ENCODE measurements around the gene STXBP5. TPM values are rescaled to one million over a fixed set of nuclear protein-coding genes. Genes with fewer than 3 reads are reported as not detected.
A peak's percentile ranks its signal among the peaks of the same experiment; 100 is the strongest.

The STXBP5 gene
- total RNA-seq, 2 experiments from 2014 or later: 9.4 to 9.5 TPM

DNA sequence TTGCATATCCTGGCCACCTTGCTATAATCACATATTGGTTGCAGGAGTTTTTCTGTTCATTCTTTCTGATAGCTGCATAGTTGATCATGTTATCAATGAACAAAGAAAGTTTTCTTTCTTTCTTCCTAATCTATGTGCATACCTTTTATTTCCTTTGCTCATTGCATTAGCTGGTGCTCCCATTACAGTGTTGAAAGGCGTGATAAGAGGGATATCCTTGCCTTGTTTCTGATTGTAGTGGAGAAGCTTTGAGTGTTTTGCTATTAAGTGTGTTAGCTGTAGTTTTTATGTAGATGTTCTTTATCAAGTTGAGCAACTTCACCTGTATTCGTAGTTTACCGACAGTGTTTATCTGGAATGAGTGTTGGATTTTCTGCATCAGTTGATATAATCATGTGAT lies 14.6 kb downstream of the STXBP5 start:
- H3K4me1 Mint-ChIP-seq (ENCODE audit: low read depth): peaks cover 36% of the 10 kb centered on the region
- H3K36me3 Mint-ChIP-seq (ENCODE audit: low read depth): peaks cover 24% of the 10 kb centered on the region
- H3K4me3 Mint-ChIP-seq: no peak overlapping the region
- intact Hi-C loops (cut with micrococcal nuclease): no loop called here
- no peak for DNase-seq
- no peaks in the 10 kb centered on the region for H3K9me3 Mint-ChIP-seq
- no peaks in the 10 kb centered on the region for H3K27me3 Mint-ChIP-seq (ENCODE audit: low read depth)
- H3K27ac Mint-ChIP-seq: no peak overlapping the region
- CTCF ChIA-PET: no interaction called here

DNA sequence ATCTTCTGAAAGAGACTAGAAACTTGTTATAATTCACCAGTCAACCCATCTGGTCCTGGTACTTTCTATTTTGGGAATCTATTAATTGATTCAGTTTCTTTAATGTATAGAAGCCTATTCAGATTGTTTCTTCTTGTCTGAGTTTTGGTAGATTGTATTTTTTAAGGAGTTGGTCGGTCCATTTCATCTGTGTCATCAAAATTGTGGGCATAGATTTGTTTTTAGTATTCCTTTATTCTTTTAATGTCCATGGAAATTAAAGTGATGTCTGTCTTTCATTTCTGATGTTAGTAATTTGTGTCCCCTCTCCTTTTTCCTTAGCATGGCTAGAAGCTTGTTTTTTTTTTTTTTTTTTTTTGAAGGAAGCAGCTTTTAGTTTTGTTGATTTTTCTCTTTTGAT lies 15.2 kb downstream of the STXBP5 start:
- Mint-ChIP-seq H3K4me3 (no peak overlapping the region), H3K4me1 (ENCODE audit: low read depth) (peaks cover 36% of the 10 kb centered on the region), H3K36me3 (ENCODE audit: low read depth) (peaks cover 28% of the 10 kb centered on the region), H3K9me3 (no peaks in the 10 kb centered on the region), H3K27ac (peak overlapping the region; percentile 15), H3K27me3 (ENCODE audit: low read depth) (no peaks in the 10 kb centered on the region)
- intact Hi-C loops (cut with micrococcal nuclease): no loop called here
- CTCF ChIA-PET: interaction anchor here (0.6 kb wide), 1 partner anchor 41 kb away, joined by 3 read pairs; no protein-coding TSS in a partner anchor
- DNase-seq: no peak

DNA sequence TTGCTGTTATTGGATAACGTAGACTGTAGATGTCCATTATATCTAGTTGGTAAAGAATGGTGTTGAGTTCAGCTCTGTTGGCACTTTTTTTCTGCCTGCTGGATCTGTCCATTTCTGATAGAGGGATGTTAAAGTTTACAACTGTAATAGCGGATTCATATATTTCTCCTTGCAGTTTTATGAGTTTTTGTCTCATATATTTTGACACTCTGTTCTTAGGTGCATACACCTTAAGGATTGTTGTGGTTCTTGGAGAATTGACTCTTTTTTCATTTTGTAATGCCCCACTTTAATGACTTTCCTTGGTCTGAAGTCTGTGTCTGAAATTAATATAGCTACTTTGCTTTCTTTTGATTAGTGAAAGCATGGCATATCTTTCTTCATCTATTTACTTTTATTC lies 16.1 kb downstream of the STXBP5 start:
- DNase-seq: no peak
- Mint-ChIP-seq H3K4me1 (ENCODE audit: low read depth) (peaks cover 36% of the 10 kb centered on the region), H3K27me3 (ENCODE audit: low read depth) (no peaks in the 10 kb centered on the region), H3K27ac (no peak overlapping the region), H3K4me3 (no peak overlapping the region), H3K36me3 (ENCODE audit: low read depth) (peaks cover 29% of the 10 kb centered on the region), H3K9me3 (no peaks in the 10 kb centered on the region)
- CTCF ChIA-PET: no interaction called here
- intact Hi-C loops (cut with micrococcal nuclease): no loop called here

DNA sequence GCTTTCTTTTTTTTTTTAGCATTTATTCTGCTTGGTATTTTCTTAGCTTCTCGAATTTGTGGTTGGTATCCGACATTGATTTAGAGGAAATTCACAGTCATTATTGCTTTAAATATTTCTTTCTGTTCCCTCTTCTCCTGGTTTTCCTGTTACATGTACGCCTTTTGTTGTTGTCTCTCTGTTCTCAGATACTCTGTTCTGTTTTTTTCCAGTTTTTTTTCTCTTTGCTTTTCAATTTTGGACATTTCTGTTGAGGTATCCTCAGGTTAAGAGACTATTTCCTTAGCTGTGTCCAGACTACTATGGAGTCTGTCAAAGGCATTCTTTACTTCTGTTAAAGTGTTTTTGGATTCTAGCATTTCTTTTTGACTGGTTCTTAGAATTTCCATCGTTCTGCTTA lies 17.5 kb downstream of the STXBP5 start:
- Mint-ChIP-seq H3K27ac (no peak overlapping the region), H3K9me3 (no peaks in the 10 kb centered on the region), H3K4me1 (ENCODE audit: low read depth) (peaks cover 38% of the 10 kb centered on the region), H3K36me3 (ENCODE audit: low read depth) (peaks cover 32% of the 10 kb centered on the region), H3K4me3 (no peak overlapping the region), H3K27me3 (ENCODE audit: low read depth) (no peaks in the 10 kb centered on the region)
- CTCF ChIA-PET: no interaction called here
- DNase-seq: no peak
- intact Hi-C loops (cut with micrococcal nuclease): no loop called here

DNA sequence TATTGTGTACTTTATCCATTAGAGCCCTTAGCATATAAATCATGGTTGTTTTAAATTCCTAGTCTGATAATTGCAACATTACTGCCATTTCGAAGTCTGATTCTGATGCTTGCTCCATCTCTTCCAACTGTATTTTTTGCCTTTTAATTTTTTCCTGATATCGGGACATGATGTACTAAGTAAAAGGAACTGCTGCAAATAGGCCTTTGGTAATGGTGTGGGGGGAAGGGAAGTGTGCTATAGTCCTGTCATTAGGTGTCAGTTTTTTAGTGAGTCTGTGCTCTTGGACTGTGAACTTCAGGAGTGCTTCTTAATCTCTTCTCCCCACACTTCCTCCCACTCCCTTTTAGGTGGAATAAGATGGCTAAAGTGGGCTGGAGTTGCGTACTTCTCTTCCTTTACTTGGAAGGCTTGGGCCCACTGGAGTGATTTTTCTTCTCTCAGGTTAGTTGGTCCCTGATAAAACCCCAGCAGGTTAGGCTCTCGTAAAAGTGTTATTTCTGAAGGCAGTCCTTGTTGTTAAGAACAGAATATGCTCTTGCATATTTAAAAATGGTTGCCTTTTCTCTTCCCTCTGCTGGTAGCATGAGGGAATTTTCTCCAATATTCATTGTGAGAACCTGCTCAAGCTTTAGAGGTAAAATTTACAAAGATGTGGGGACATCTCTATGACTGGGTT lies 18.1 kb downstream of the STXBP5 start:
- intact Hi-C loops (cut with micrococcal nuclease): no loop called here
- no peak for DNase-seq
- Mint-ChIP-seq H3K4me1 (ENCODE audit: low read depth) (peaks cover 43% of the 10 kb centered on the region), H3K4me3 (no peak overlapping the region), H3K9me3 (no peaks in the 10 kb centered on the region), H3K36me3 (ENCODE audit: low read depth) (peaks cover 32% of the 10 kb centered on the region), H3K27me3 (ENCODE audit: low read depth) (no peaks in the 10 kb centered on the region), H3K27ac (no peak overlapping the region)
- CTCF ChIA-PET: no interaction called here

DNA sequence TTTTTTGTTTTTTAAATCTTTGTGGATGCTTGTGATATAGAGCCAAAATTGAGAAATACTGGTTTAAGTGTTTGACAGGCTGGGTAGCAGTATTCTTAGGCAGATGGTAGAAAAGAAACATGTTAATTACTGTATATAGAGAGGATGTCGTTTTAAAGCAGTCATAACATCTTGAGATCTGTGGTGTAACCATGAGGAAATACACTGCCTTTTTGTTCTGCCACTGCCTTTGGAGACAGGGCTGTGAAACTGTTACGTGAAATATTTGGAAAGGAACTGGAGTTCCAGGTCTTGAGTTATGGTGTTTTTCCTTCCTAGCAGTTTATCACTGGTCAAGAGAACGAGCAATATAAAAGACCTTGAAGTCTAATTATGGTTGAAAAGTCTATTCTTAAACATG lies 19.5 kb downstream of the STXBP5 start:
- no peak for DNase-seq
- Mint-ChIP-seq H3K4me3 (no peak overlapping the region), H3K27me3 (ENCODE audit: low read depth) (no peaks in the 10 kb centered on the region), H3K9me3 (no peaks in the 10 kb centered on the region), H3K27ac (no peak overlapping the region), H3K4me1 (ENCODE audit: low read depth) (peaks cover 52% of the 10 kb centered on the region), H3K36me3 (ENCODE audit: low read depth) (peaks cover 29% of the 10 kb centered on the region)
- CTCF ChIA-PET: no interaction called here
- intact Hi-C loops (cut with micrococcal nuclease): no loop called here

DNA sequence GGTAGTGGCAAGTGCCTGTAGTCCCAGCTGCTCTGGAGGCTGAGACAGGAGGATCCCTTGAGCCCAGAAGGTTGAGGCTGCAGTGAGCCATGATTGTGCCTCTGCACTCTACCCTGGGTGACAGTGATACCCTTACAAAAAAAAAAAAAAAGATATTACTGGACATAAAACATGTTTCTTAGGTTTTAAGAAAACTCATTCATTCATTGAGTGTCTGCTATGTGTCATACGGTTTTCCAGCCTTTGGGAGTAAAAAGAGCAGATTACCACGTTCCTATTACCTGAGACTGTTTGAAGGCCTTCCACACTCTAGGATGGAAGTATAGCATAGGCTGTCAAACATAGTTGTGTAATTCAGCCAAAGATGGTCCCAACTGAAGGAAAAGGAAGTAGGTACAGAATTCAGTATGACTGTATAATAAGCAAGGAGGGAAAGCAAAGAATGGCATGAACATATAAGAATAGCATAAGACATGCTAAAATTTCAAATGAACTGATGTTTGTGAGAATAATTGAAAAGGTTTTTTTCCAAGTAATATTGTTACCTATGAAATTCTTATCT lies 22.0 kb downstream of the STXBP5 start:
- CTCF ChIA-PET: no interaction called here
- H3K9me3 Mint-ChIP-seq: no peaks in the 10 kb centered on the region
- peaks cover 29% of the 10 kb centered on the region for H3K36me3 Mint-ChIP-seq (ENCODE audit: low read depth)
- intact Hi-C loops (cut with micrococcal nuclease): no loop called here
- H3K4me1 Mint-ChIP-seq (ENCODE audit: low read depth): peaks cover 33% of the 10 kb centered on the region
- no peak overlapping the region for H3K27ac Mint-ChIP-seq
- no peak for DNase-seq
- no peaks in the 10 kb centered on the region for H3K27me3 Mint-ChIP-seq (ENCODE audit: low read depth)
- H3K4me3 Mint-ChIP-seq: no peak overlapping the region

DNA sequence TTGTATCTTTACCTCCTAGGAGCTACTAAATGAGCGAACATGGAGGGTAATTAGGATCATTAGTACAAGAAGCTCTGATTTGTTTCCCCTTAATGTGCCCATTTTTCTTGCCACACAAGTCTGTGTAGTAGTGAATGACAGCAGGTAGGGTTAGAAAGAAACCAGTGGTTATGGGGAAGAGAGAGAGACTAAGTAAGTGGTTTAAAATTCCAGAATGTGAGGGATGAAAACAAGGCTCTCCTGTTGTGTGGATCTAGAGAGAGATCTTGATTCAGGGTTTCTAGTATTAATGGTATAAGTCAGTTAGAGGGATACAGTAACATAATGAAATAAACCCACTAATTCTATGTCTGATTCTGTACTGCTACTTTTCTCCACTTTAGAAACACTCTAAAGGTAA lies 22.7 kb downstream of the STXBP5 start:
- H3K4me3 Mint-ChIP-seq: no peak overlapping the region
- DNase-seq: no peak
- CTCF ChIA-PET: no interaction called here
- H3K36me3 Mint-ChIP-seq (ENCODE audit: low read depth): peaks cover 25% of the 10 kb centered on the region
- intact Hi-C loops (cut with micrococcal nuclease): no loop called here
- H3K9me3 Mint-ChIP-seq: no peaks in the 10 kb centered on the region
- H3K27me3 Mint-ChIP-seq (ENCODE audit: low read depth): no peaks in the 10 kb centered on the region
- no peak overlapping the region for H3K27ac Mint-ChIP-seq
- peaks cover 28% of the 10 kb centered on the region for H3K4me1 Mint-ChIP-seq (ENCODE audit: low read depth)

DNA sequence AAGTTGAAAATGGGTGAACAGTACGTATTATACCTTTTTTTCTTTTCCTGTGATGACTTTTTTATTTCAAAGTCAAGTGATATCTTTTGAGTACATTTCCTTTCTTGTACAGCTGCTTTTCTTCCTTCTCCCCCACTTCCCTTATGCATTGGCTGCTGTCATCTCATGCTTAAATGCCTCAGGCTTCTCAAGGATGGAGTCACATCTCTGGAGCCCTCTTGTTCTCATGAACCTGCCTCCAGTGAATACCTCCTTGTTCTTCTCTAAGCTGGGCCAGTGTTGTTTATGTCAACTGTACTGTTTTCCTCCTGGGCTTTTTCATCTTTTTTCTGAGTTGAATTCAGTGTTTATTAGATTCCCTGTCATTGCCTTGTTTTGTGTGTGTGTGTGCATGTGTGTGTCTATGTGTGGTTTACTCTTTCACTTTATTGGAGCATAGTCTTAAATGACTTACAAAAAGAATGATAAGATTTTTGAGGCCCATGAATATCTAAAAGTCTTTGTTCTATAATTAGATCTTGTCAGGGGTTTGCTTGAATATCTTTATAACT lies 23.6 kb downstream of the STXBP5 start:
- peak; percentile 12 for DNase-seq
- H3K36me3 Mint-ChIP-seq (ENCODE audit: low read depth): peaks cover 22% of the 10 kb centered on the region
- CTCF ChIA-PET: no interaction called here
- H3K27me3 Mint-ChIP-seq (ENCODE audit: low read depth): no peaks in the 10 kb centered on the region
- H3K9me3 Mint-ChIP-seq: no peaks in the 10 kb centered on the region
- H3K4me3 Mint-ChIP-seq: no peak overlapping the region
- peaks cover 21% of the 10 kb centered on the region for H3K4me1 Mint-ChIP-seq (ENCODE audit: low read depth)
- H3K27ac Mint-ChIP-seq: no peak overlapping the region
- intact Hi-C loops (cut with micrococcal nuclease): no loop called here

DNA sequence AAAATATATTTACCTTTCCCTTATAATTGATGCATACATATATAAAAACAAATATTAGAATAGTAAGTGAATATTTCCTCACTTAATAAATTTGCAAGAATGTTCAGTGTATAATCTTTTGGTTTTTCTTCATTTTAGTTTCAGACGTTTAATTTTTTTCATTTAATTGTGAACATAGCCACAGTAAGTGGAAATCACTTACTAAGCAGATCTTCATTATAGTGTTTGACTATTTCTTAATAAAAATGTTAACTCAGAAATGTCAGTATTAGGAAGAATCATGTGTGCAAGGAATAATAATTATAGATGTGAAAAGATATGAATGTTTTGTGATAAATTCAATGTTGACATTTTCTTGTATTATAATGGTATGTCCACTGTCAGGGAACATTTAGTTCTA lies 27.4 kb downstream of the STXBP5 start:
- Mint-ChIP-seq H3K27me3 (ENCODE audit: low read depth) (no peaks in the 10 kb centered on the region), H3K4me3 (no peak overlapping the region), H3K4me1 (ENCODE audit: low read depth) (peaks cover 18% of the 10 kb centered on the region), H3K27ac (no peak overlapping the region), H3K36me3 (ENCODE audit: low read depth) (peaks cover 14% of the 10 kb centered on the region), H3K9me3 (no peaks in the 10 kb centered on the region)
- intact Hi-C loops (cut with micrococcal nuclease): no loop called here
- DNase-seq: no peak
- CTCF ChIA-PET: no interaction called here

DNA sequence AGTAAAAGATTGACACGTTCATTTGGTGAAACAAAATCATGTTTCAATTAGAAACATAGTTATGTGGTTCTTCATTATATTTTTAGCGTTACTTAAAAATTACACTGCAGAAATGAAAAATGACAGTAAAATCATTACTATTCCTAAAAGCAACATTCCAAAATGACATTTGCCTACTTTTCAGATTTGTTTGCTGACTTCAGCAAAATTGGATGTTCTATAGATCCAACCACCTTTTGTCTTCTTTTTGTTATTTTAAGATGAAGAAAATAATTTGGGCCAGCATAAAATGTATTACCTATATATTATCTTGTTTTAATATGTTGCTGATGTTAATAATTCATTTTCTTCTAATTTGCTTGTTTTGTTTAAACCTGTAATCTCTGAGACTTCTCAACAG lies 30.5 kb downstream of the STXBP5 start:
- intact Hi-C loops (cut with micrococcal nuclease): no loop called here
- Mint-ChIP-seq H3K4me3 (no peak overlapping the region), H3K36me3 (ENCODE audit: low read depth) (peaks cover 32% of the 10 kb centered on the region), H3K27ac (no peak overlapping the region), H3K27me3 (ENCODE audit: low read depth) (no peaks in the 10 kb centered on the region), H3K4me1 (ENCODE audit: low read depth) (peaks cover 4% of the 10 kb centered on the region), H3K9me3 (no peaks in the 10 kb centered on the region)
- DNase-seq: no peak
- CTCF ChIA-PET: no interaction called here

DNA sequence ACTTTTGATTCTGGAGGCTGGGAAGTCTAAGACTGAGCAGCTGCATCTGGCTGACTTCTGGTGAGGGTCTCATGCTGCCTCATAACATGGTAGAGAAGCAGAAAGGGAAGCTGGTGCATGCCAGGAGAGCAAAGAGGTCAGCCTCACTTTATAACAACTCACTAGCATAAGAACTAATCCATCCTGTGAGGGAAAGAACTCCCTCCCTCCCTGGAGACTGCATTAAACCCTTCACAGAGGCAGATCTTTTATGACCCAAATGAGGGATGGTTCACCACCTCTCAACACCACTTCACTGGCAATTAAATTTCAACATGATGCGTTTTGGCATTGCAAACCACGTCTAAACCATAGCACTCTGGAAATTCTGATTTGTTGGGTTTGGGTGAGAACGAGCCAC lies 33.9 kb downstream of the STXBP5 start:
- Mint-ChIP-seq H3K4me1 (ENCODE audit: low read depth) (peaks cover 4% of the 10 kb centered on the region), H3K36me3 (ENCODE audit: low read depth) (peaks cover 37% of the 10 kb centered on the region), H3K27me3 (ENCODE audit: low read depth) (no peaks in the 10 kb centered on the region), H3K9me3 (no peaks in the 10 kb centered on the region), H3K4me3 (no peak overlapping the region), H3K27ac (no peak overlapping the region)
- intact Hi-C loops (cut with micrococcal nuclease): no loop called here
- CTCF ChIA-PET: no interaction called here
- no peak for DNase-seq

DNA sequence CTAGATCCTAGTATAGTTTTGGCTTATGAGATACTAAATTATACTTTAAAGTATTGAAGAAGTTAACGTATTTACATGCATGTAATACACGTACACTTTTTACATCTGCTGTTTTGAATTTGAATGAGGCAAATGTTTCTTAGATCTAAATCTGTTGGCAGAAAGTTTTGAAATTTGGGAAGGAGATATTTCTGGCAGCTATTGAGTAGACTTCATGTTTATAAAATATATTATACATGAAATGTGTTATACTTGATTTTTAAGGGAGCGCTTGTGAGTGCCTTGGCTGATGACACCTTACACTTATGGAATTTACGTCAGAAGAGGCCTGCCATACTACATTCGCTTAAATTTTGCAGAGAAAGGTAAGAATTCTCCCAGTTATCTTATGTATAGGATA lies 34.7 kb downstream of the STXBP5 start:
- no peaks in the 10 kb centered on the region for H3K9me3 Mint-ChIP-seq
- peaks cover 37% of the 10 kb centered on the region for H3K36me3 Mint-ChIP-seq (ENCODE audit: low read depth)
- intact Hi-C loops (cut with micrococcal nuclease): no loop called here
- no peak for DNase-seq
- peaks cover 2% of the 10 kb centered on the region for H3K4me1 Mint-ChIP-seq (ENCODE audit: low read depth)
- no peaks in the 10 kb centered on the region for H3K27me3 Mint-ChIP-seq (ENCODE audit: low read depth)
- CTCF ChIA-PET: no interaction called here
- H3K27ac Mint-ChIP-seq: no peak overlapping the region
- H3K4me3 Mint-ChIP-seq: no peak overlapping the region
